Kidney epithelial cell (primary cell): Measurements from ENCODE around the gene MSH3. TPM values are rescaled to one million over a fixed set of nuclear protein-coding genes. Genes with fewer than 3 reads are reported as not detected.

Source experiments
- total RNA-seq: library from RNA; depleted of rRNA; stranded (reverse); fragments of >200 nt; gene quantifications from 2 replicates; pipeline ENCODE4 v1.2.3, GENCODE V29; 2015

MSH3 gene
- total RNA-seq, 1 donor from 2014 or later = 23.5 TPM

Other genes starting within 250 kb of the MSH3 start
- 21.8 and 26.0 TPM in 2 replicates for gene ZFYVE16, start 246.6 kb upstream of the MSH3 start, total RNA-seq
- gene FAM151B, start 166.6 kb upstream of the MSH3 start, total RNA-seq = 1.0 and 3.8 TPM in 2 replicates
- 1.5 and 2.2 TPM in 2 replicates for gene ANKRD34B, start 84.4 kb upstream of the MSH3 start, total RNA-seq
- 13.0 and 18.5 TPM in 2 replicates for gene DHFR, start 331 bp downstream of the MSH3 start, total RNA-seq